HG03558 (cell line): Measurements from ENCODE around the gene ZNF74.
"Not testable (repeated sequence)": the region's sequence is repeated elsewhere in the genome, so short reads cannot be mapped to it uniquely, and the experiment has no call there.

Experiments used
- ATAC-seq: cut with Tn5 transposase; IDR thresholded peaks from one replicate; pipeline ENCODE4 v1.9.1; 2021; ENCODE audit warnings: moderate number of reproducible peaks; ENCODE audit not compliant: unreplicated experiment; ENCODE audit errors: extremely low read depth

Gene ZNF74

GRCh38 chr22:20439928-20440575 lies 46.1 kb downstream of the ZNF74 start:
- no peak for ATAC-seq

DNA sequence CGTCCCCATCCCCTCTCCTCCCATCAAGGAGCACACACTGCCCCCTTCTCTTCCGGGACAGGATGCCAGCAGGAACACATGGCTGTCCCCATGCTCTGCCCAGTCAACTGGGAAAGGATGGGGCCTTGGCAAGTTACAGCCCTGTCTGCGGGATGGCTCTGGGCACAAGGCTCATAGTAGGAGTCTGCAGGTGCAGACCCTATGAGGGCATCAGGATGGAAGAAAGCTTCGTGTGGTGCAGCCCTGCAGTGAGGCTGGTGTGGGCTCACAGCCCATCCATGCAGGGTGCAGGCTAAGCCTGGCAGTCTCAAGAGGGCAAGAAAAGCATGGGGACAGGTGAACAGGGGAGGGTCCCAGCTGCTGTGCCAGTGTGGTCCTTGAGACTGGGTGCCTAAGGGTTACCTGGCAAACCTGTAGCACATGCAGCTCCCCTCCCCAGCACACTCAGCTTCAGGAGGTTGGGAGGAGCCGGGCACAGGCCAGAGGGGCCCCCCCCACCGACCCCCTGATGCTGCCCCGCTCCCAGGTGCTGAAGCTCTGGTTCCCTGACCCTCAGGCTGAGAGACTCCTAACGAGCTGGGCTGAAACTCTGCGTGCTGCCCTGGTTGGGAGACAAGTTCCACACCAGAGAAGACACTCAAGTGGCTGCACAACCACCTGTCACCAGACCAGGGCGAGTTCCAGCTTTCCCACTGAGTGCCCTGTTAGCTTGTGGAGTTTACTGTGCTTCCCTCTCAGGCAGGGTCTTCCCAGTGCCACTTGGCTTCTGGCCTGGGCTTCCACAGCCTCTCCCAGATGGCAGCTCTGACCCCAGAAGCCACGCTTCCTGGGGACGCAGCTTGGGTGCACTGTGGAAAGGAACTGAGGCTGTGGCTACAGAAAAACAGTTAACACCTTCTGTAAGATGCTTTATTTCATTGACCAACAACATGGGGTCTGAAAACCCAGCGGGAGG lies 47.0 kb downstream of the ZNF74 start:
- ATAC-seq, result no peak

DNA sequence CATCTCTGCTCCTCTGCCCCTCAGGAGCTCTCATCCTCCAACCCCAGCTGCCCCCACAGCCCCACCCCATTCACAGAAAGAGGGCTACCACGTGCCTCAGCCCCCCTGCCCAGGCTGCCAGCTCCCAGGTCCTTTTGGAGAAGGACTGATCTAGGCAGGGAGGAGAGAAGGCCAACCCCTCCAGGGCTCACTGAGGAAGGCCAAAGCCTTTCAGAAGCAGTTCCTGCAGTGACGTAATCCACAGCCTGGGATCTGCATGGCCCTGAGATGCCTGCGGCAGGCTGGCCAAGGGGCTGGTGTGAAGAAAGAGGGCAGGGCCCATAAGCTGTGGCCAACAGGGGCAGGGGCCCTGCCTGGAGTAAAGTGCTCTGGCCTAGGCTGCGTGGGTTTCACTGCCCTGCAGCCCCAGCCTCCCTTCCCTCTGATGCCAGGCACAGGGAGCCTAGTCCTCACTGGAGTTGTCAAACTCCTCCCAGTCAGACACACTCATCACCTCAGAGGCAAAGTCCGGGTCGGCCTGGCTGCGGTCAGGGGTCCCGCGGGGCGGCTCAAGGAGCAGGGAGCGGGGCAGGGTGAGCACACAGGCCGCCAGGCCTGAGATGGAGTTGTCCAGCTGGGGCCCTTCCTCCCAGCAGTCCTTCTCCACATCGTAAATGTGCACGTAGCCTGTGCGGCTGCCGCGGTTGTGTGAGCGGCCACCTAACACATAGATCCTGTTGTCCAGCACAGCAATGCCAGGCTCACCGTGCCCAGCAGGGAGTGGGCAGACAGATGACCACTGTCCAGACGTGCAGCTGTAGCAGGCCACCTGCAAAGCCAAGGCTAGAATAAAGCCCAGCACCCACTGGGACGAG lies 47.9 kb downstream of the ZNF74 start:
- ATAC-seq, result no peak

- ATAC-seq, result no peak
Observed at GRCh38 chr22:20442485-20443284, 48.7 kb downstream of the ZNF74 start.

- ATAC-seq, result no peak
Observed at GRCh38 chr22:20444325-20444724, 50.4 kb downstream of the ZNF74 start.

DNA sequence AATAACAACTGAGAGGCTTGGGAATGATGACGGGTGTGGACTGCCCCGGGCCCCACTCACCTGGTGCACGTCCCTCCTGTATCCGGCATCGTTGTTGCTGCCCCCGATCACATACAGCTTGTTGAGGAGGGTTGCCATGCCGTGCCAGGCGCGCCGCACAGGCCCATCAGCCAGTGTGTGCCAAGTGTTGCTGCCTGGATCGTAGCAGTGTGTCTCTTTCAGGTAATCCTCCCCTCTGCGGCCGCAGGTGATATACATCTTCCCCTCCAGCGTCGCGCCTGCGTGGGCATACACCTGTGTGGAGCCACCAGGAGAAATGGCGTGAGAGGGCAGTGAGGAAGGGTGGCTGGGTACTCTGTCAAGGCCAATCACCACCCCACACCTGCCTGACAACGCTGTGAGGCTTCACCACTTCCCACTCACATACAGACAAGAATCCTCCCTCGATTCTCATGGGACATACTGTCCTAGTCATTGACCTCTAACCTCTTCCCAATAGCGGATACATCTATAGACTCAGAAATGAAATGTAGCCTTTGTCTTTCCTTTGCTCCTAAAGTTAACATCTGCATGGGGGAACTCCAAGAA lies 52.5 kb downstream of the ZNF74 start:
- ATAC-seq, result no peak

DNA sequence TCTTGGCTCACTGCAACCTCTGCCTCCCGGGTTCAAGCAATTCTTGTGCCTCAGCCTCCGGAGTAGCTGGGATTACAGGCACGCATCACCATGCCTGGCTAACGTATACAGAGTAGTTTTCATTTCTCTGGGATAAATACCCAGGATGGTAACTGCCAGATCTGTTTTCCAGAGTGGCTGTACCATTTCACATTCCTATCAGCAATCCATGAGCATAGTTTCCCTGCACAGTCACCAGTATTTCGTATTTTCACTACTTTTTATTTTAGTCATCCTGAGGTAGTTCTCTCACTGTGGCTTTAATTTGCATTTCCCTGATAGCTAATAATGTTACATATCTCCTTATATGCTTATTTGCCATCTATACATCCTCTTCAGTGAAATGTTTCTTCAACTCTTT lies 54.7 kb downstream of the ZNF74 start:
- no peak for ATAC-seq

GRCh38 chr22:20449819-20450550 lies 56.0 kb downstream of the ZNF74 start:
- no peak for ATAC-seq

- no peak for ATAC-seq
Observed at GRCh38 chr22:20450551-20450906, 56.6 kb downstream of the ZNF74 start.

DNA sequence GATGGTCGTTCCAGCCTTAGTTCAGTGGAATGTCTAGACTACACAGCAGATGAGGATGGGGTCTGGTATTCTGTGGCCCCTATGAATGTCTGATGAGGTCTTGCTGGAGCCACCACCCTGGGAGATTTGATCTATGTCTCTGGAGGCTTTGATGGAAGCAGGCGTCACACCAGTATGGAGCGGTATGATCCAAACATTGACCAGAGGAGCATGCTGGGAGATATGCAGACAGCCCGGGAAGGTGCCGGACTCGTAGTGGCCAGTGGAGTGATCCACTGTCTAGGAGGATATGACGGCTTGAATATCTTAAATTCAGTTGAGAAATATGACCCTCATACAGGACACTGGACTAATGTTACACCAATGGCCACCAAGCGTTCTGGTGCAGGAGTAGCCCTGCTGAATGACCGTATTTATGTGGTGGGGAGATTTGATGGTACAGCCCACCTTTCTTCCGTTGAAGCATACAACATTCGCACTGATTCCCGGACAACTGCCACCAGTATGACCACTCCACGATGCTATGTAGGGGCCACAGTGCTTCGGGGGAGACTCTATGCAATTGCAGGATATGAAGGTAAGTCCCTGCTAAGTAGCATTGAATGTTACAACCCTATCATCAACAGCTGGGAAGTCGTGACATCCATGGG lies 57.3 kb downstream of the ZNF74 start:
- ATAC-seq, result not testable (repeated sequence)

GRCh38 chr22:20451920-20452319 lies 58.0 kb downstream of the ZNF74 start:
- no peak for ATAC-seq

- no peak for ATAC-seq
Observed at GRCh38 chr22:20453222-20453621, 59.3 kb downstream of the ZNF74 start.

DNA sequence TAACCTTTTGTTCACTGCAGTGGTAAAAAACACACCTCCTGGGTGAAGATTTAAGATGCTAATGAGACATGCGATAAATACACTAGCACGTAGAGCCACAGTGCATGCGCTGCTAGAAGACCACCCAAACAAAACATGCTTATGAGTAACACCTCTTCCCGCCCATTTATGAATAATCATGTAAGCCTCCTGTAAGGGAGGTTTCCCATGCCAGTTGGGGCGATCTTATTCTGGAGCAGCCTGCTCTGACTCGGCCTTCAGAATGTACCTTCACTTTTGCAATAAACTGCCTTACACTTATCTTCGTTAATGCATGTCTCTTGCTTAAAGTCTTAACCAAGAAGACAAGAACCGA lies 61.7 kb downstream of the ZNF74 start:
- no peak for ATAC-seq

DNA sequence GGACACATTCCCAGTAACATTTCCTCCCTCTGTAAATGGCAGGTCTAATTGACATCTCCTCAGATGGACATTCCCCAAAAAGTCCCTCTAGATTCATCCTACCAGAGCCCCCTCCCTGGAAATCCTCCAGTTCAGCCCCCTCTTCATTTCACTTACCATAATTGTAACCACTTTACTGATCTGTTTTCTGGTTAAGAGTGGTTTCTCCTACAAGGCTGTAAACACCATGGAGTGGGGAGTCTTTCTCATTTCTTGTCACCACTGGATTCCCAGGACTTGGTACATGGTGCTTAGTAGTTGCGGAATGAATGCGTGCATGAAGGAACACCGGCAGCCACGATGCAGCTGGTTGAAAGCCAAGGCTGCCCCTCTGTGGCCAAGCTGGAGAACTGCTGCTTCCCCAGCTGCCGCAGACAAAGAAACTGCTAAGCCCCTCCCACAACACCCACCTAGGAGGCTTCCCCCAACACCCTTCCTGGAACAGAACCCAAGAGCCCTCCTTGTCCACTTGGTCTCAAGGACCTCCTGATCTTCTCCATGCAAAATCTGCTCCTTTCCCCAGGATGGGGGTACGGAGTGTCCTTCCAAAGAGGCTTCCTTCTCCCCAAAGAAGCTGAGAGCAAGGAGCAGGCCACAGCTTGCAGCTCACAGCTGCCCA lies 62.2 kb downstream of the ZNF74 start:
- no peak for ATAC-seq

- no peak for ATAC-seq
Observed at GRCh38 chr22:20456722-20457076, 62.7 kb downstream of the ZNF74 start.

DNA sequence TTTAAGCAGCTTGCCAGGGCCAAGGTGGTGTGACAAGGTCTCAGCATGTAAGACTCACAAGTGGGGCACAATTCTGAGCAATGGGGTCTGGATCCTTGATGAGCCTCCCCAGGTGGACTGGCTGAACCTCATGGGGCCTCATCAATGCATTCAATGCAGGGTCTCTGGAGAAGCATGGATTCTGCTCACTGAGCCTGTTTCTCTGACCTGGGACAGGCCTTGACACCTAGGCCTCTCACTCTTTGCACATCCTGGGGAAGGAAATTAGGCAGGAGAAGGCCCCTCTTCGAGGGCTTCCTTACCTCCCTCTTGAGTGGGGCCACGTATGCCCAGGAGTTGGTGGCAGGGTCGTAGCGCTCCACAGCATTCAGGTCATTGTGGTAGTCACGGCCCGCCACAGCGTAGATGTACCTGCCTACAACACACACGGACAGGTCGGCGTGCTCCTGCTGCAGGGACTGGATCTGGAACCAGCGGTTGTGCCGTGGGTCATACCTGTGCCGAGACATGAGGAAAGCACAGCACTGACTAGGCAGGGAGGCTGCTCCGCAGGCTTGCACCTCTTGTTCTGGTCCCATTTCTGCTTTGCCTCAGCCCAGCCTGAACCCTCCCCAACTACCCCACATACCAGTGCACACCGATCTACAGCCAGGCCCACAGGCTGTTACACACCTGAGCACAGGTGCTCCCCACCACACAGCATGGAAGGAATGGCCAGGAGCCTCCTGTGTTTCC lies 63.7 kb downstream of the ZNF74 start:
- no peak for ATAC-seq
